K562 (cell line): ENCODE measurements around the gene TAF4. TPM values are rescaled to one million over a fixed set of nuclear protein-coding genes. Genes with fewer than 3 reads are reported as not detected.

Source experiments
- ATAC-seq: fragments of 200-7000 bp; cut with Tn5 transposase; 3 replicates; pipeline ENCODE4 v1.9.1; 2020; ENCODE audit warnings: moderate library complexity
- BruUV-seq: library from RNA; stranded (reverse); fragments of 400-500 nt; replicated peaks from 2 replicates; lab custom pipeline; 2021; lab: Mats Ljungman, UMichigan
- CTCF ChIA-PET: fragments of 300-600 bp; formaldehyde crosslinking; extraction: SDS; loops from one replicate; lab custom pipeline; 2021; ENCODE audit warnings: low intra/inter-chr PET ratio; lab: Yijun Ruan, JAX
- POLR2A ChIA-PET: fragments of 300-600, 350-650 bp; sonication (Branson Sonifier 250); formaldehyde crosslinking; extraction: SDS; loops from one replicate; lab custom pipeline; 2021; ENCODE audit warnings: antibody characterized with exemption, inconsistent platforms; lab: Yijun Ruan, JAX
- DNase-seq, 4 experiments: peaks; one replicate each; pipeline versions ENCODE4 v3.0.0 to v3.0.0-alpha.2; 2011 to 2018; ENCODE audit warnings: low spot score in 3 of 4, mixed read lengths in 3 of 4; ENCODE audit errors: extremely low read depth in 1 of 4
- FAIRE-seq: peaks from 2 replicates; lab custom pipeline; 2011; peaks lifted over from hg19 to GRCh38; lab: Jason Lieb, UNC
- H2AFZ ChIP-seq: 2 replicates; pipeline ENCODE4 v1.6.0; 2011; ENCODE audit warnings: low read depth, low read length, control low read depth, inconsistent platforms
- H3K27ac ChIP-seq: fragments of 200-600 bp; 3 replicates; pipeline ENCODE4 v1.8.0; 2011; ENCODE audit warnings: low read depth, mild to moderate bottlenecking, control low read depth, inconsistent platforms, low read length, moderate library complexity, mixed read lengths; ENCODE audit errors: extremely low read depth
- H3K27me3 ChIP-seq, 2 experiments: fragments of 300-600 bp in 1 of 2; 2 replicates in 1 of 2; 3 replicates in 1 of 2; pipeline versions ENCODE4 v1.6.0 to v1.8.0; 2011; ENCODE audit warnings: inconsistent platforms in 2 of 2, low read length in 2 of 2, mild to moderate bottlenecking in 1 of 2, mixed read lengths in 1 of 2, moderate library complexity in 1 of 2; ENCODE audit not compliant: control insufficient read depth in 2 of 2, insufficient read depth in 2 of 2
- H3K36me3 ChIP-seq: fragments of 300-600 bp; 3 replicates; pipeline ENCODE4 v1.8.0; 2011; ENCODE audit warnings: mild to moderate bottlenecking, low read length, inconsistent platforms; ENCODE audit not compliant: control insufficient read depth, insufficient read depth
- H3K4me1 ChIP-seq, 2 experiments: fragments of 200-600 bp in 1 of 2; replicated peaks in 1 of 2; 2 replicates in 1 of 2; 3 replicates in 1 of 2; pipeline versions ENCODE4 v1.5.1 to v1.8.0; 2011; ENCODE audit warnings: inconsistent platforms in 2 of 2, low read length in 2 of 2, mild to moderate bottlenecking in 1 of 2, mixed read lengths in 1 of 2, moderate library complexity in 1 of 2; ENCODE audit not compliant: control insufficient read depth in 2 of 2, insufficient read depth in 2 of 2
- H3K4me2 ChIP-seq: 2 replicates; pipeline ENCODE4 v1.6.1; 2011; ENCODE audit warnings: low read length, control low read depth, inconsistent platforms, mixed read lengths; ENCODE audit not compliant: insufficient read depth
- H3K4me3 ChIP-seq: fragments of 200-600 bp; sonication (generic), shearing (Covaris generic); 2 replicates; pipeline ENCODE4 v1.5.1; 2016; ENCODE audit warnings: control low read depth, inconsistent platforms
- H3K79me2 ChIP-seq: fragments of 200-600 bp; 3 replicates; pipeline ENCODE4 v1.8.0; 2011; ENCODE audit warnings: low read length, inconsistent platforms; ENCODE audit not compliant: control insufficient read depth, insufficient read depth
- H3K9ac ChIP-seq, 2 experiments: 2 replicates each; pipeline versions ENCODE4 v1.6.0 to v1.6.1; 2011; ENCODE audit warnings: low read depth in 2 of 2, low read length in 2 of 2, control low read depth in 1 of 2, inconsistent platforms in 1 of 2, mild to moderate bottlenecking in 1 of 2, mixed read lengths in 1 of 2; ENCODE audit not compliant: insufficient read depth in 1 of 2
- H3K9me1 ChIP-seq: one replicate; pipeline ENCODE4 v1.6.0; 2011; ENCODE audit warnings: inconsistent platforms, mild to moderate bottlenecking, low read length, moderate library complexity; ENCODE audit not compliant: control insufficient read depth, insufficient read depth
- H3K9me3 ChIP-seq: replicated peaks from 2 replicates; pipeline ENCODE4 v1.5.1; 2011; ENCODE audit warnings: low read depth, low read length, inconsistent platforms; ENCODE audit not compliant: control insufficient read depth, insufficient read depth
- H4K20me1 ChIP-seq: replicated peaks from 2 replicates; pipeline ENCODE4 v1.6.1; 2011; ENCODE audit warnings: low read length, inconsistent platforms, mixed read lengths; ENCODE audit not compliant: control insufficient read depth, insufficient read depth
- CBFA2T2 ChIP-seq: fragments of 450-650 bp; conservative IDR thresholded peaks from 2 replicates; pipeline ENCODE4 v1.6.1; 2017; ENCODE audit warnings: mild to moderate bottlenecking
- CREM ChIP-seq: IDR thresholded peaks from 2 replicates; pipeline ENCODE4 v1.6.1; 2014; ENCODE audit warnings: antibody characterized with exemption, low read depth
- GATAD2B ChIP-seq: fragments of 450-650 bp; IDR thresholded peaks from 2 replicates; pipeline ENCODE4 v1.6.1; 2017; ENCODE audit warnings: mild to moderate bottlenecking, borderline replicate concordance
- HDAC6 ChIP-seq: IDR thresholded peaks from 2 replicates; pipeline ENCODE4 v1.6.1; 2012; ENCODE audit warnings: low read depth, mild to moderate bottlenecking, control low read depth, inconsistent platforms, low read length, moderate library complexity
- JUN ChIP-seq, 2 experiments: sonication (generic) in 1 of 2; formaldehyde crosslinking in 1 of 2; IDR thresholded peaks; 2 replicates each; pipeline versions ENCODE4 v1.6.1 to v1.8.0; 2012 to 2022; ENCODE audit warnings: borderline replicate concordance in 2 of 2, mild to moderate bottlenecking in 2 of 2, improper control_type of control experiment in 1 of 2, low read depth in 1 of 2, low read length in 1 of 2, missing genetic modification reagents in 1 of 2
- MEIS2 ChIP-seq: fragments of 450-650 bp; IDR thresholded peaks from 2 replicates; pipeline ENCODE4 v1.6.1; 2014; ENCODE audit warnings: mild to moderate bottlenecking; ENCODE audit not compliant: partially characterized antibody
- NELFE ChIP-seq: IDR thresholded peaks from 2 replicates; pipeline ENCODE4 v1.6.1; 2011; ENCODE audit warnings: mild to moderate bottlenecking; ENCODE audit not compliant: insufficient read depth, insufficient read length
- NR2C2 ChIP-seq, 2 experiments: fragments of 200-800 bp in 1 of 2; sonication (Bioruptor generic) in 1 of 2; sonication (generic) in 1 of 2; formaldehyde crosslinking in 1 of 2; IDR thresholded peaks; 2 replicates each; pipeline versions ENCODE4 v1.6.1 to v1.8.0; 2016 to 2022; ENCODE audit warnings: mild to moderate bottlenecking in 1 of 2, missing compliant biosample characterization in 1 of 2, missing genetic modification characterization in 1 of 2, missing genetic modification reagents in 1 of 2
- PHF21A ChIP-seq: fragments of 450-650 bp; IDR thresholded peaks from 2 replicates; pipeline ENCODE4 v1.6.1; 2017; ENCODE audit warnings: low read depth, borderline replicate concordance
- SIX5 ChIP-seq, 2 experiments: IDR thresholded peaks; 2 replicates each; pipeline ENCODE4 v1.6.1; 2011; ENCODE audit warnings: low read length in 2 of 2, borderline replicate concordance in 1 of 2, low read depth in 1 of 2, mild to moderate bottlenecking in 1 of 2, moderate library complexity in 1 of 2; ENCODE audit not compliant: insufficient read depth in 1 of 2
- SP2 ChIP-seq: IDR thresholded peaks from 2 replicates; pipeline ENCODE4 v1.6.1; 2011; ENCODE audit warnings: mild to moderate bottlenecking, low read depth, low read length, moderate library complexity; ENCODE audit not compliant: poor library complexity, severe bottlenecking; ENCODE audit errors: extremely low read depth
- ZNF23 ChIP-seq: fragments of 250-450 bp; sonication (Bioruptor Pico); IDR thresholded peaks from 2 replicates; pipeline ENCODE4 v1.4.0; 2020; ENCODE audit warnings: mild to moderate bottlenecking
- ZNF263 ChIP-seq: sonication (generic); formaldehyde crosslinking; IDR thresholded peaks from 2 replicates; pipeline ENCODE4 v1.8.0; 2022; ENCODE audit warnings: mild to moderate bottlenecking, missing genetic modification reagents, borderline replicate concordance
- ZNF3 ChIP-seq: fragments of 250-450 bp; sonication (Bioruptor Pico); IDR thresholded peaks from 2 replicates; pipeline ENCODE4 v1.5.0; 2021; ENCODE audit warnings: mild to moderate bottlenecking, moderate library complexity
- WGBS: fragments of 100-300 bp; shearing (Covaris generic); methylation state at CpG from one replicate; pipeline ENCODE4 v1.1.6; 2016; ENCODE audit warnings: low coverage, mixed read lengths; ENCODE audit not compliant: insufficient coverage; ENCODE audit errors: missing lambda C conversion rate; 5-methylcytosine and 5-hydroxymethylcytosine counted together
- in situ Hi-C: fragments of 300-500 bp; cut with MboI; formaldehyde crosslinking; loops from 4 replicates; pipeline ENCODE4 v1.15.0; 2018; ENCODE audit warnings: inconsistent platforms, mixed read lengths
- intact Hi-C: fragments of 100-400 bp; cut with micrococcal nuclease; formaldehyde crosslinking; loops from 2 replicates; pipeline ENCODE4 v1.14.2; 2022
- polyA plus RNA-seq, 8 experiments: library from polyadenylated mRNA; depleted of rRNA in 4 of 8; stranded (reverse) in 5 of 8; unstranded in 3 of 8; fragments of >200 nt; fragmentation: Nextera tagmentation in 2 of 8; fragmentation: Illumina TruSeq in 1 of 8; extraction: Ambion mirVana in 2 of 8; extraction: Trizol in 1 of 8; gene quantifications; 2 replicates each; pipeline versions ENCODE4 v1.2.1 to v1.2.3, GENCODE V29; 2011 to 2014; ENCODE audit warnings: inconsistent platforms in 1 of 8, missing spikeins in 1 of 8
- total RNA-seq, 7 experiments: library from RNA; depleted of rRNA in 6 of 7; stranded (reverse); fragments of >200 nt in 6 of 7; fragmentation: Illumina TruSeq in 2 of 7; extraction: Trizol in 2 of 7; gene quantifications; 2 replicates each; pipeline versions ENCODE4 v1.2.1 to v1.2.3, GENCODE V29; 2011 to 2021; ENCODE audit warnings: low replicate concordance in 1 of 7
- TF ChIP-seq, protein P1 (sequence below): fragments of 450-650 bp; IDR thresholded peaks from 2 replicates; pipeline ENCODE4 v1.6.1; 2016; ENCODE audit warnings: low read depth, mild to moderate bottlenecking, moderate library complexity

TAF4 gene
- total and polyA plus RNA-seq, 9 of the 15 experiments (the other 6 are each of a cell fraction or from before 2014, with no cell fraction given), result 0.44 to 28.3 (median 5.6) TPM

DNA sequence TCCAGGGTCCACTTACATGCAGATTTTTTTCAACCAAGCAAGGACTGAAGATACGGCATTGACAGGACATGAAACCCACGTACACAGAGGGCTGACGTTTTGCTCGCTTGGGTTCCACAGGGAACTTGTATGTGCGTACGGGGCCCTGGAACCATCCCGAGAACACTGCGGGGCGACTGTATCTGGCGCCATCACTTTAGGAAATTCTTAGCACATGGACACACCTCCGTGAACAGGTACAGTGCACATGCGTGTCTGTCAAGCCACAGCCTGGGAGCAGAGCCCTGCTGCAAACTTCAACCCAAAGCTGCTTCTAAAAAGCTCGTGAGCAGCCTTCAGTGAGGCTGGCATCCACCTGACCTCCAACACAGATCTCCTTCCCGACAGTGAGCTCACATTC is 37.3 kb downstream of the TAF4 start (continued):
- TF ChIP-seq HDAC6, result no peak
- TF ChIP-seq SP2, result no peak
- no peak for TF ChIP-seq ZNF3 (CRISPR knock-in tag)
- TF ChIP-seq ZNF263 (CRISPR knock-in tag), result no peak
- no peak for TF ChIP-seq ZNF23 (CRISPR knock-in tag)
- TF ChIP-seq SIX5 (IDR thresholded peaks at IDR 0.05; ENCODE audit: borderline replicate concordance in 1 of 2, insufficient read depth in 1 of 2, low read depth in 1 of 2, low read length in 2 of 2), result no peak
- TF ChIP-seq CBFA2T2, result no peak
- TF ChIP-seq JUN (IDR thresholded peaks at IDR 0.05; ENCODE audit: borderline replicate concordance, low read depth, low read length), result no peak
- no peak for TF ChIP-seq JUN (CRISPR knock-in tag; IDR thresholded peaks at IDR 0.05; ENCODE audit: borderline replicate concordance)
- no peak for TF ChIP-seq MEIS2
- no peak for TF ChIP-seq GATAD2B
- TF ChIP-seq, all 486 proteins: peak for 0

DNA sequence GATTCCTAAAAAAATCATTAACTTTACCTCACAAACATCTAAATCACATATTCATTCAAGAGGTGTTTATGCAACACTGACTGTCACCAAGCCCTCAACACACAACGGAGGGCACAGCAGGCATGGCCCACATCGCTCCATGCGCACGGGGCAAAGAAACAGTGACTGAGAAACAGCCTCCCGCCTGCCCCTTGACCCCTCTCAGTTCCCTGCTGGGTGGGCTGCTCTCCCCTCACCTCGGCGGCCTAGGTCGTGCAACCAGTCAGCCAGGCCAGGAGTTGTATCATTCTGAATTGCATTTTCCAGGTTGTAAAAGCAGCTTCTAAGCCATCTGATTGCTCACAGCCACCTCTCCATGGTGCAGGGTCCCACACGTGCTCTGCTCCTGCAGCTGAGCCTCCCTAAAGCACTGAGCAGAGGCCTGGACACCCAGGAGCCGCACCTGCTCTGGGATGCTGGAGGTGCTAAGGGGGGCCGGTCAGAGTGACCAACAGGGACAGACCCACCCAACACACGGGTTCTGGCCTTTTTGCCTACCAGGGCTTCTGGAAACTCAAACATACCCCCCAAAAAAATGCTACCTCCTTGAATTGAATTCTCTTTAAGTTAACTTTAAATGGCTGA is 37.9 kb downstream of the TAF4 start:
- in situ Hi-C loops (no loop called here), intact Hi-C loops (loop anchor here (5.0 kb wide), 3 partner anchors 34 to 114 kb away; partner anchors contain the start of genes LSM14B, PSMA7 and SS18L1)
- peaks cover 6% of the 10 kb centered on the region; the same call in 1 of the 2 replicates for H4K20me1 ChIP-seq
- H3K9ac ChIP-seq, result peak overlapping the region in 1 of 2 experiments; percentile 23; a peak in 1 of 4 replicates
- peaks cover 95% of the 10 kb centered on the region for H3K79me2 ChIP-seq
- H3K9me3 ChIP-seq, result no peaks in the 10 kb centered on the region
- H3K4me1 ChIP-seq, result peaks cover 32 to 52% of the 10 kb centered on the region in 2 experiments
- H3K4me2 ChIP-seq, result no peak overlapping the region
- H3K27ac ChIP-seq, result no peak overlapping the region
- H3K27me3 ChIP-seq, result no peaks in the 10 kb centered on the region
- H3K4me3 ChIP-seq, result no peak overlapping the region
- CTCF ChIA-PET, result no interaction called here
- H2AFZ ChIP-seq, result no peak overlapping the region
- H3K36me3 ChIP-seq, result peaks cover 6% of the 10 kb centered on the region; the same call in 2 of the 3 replicates
- no TSS peak for BruUV-seq
- POLR2A ChIA-PET, result no interaction called here
- DNase-seq (no peak), ATAC-seq (no peak), FAIRE-seq (no peak)
- H3K9me1 ChIP-seq, result peaks cover 2% of the 10 kb centered on the region
- TF ChIP-seq NR2C2 (CRISPR knock-in tag; IDR thresholded peaks at IDR 0.05) (no peak), NR2C2 (tag; IDR thresholded peaks at IDR 0.05) (no peak), NELFE (no peak), CREM (no peak), PHF21A (no peak)
- TF ChIP-seq, protein P1, sequence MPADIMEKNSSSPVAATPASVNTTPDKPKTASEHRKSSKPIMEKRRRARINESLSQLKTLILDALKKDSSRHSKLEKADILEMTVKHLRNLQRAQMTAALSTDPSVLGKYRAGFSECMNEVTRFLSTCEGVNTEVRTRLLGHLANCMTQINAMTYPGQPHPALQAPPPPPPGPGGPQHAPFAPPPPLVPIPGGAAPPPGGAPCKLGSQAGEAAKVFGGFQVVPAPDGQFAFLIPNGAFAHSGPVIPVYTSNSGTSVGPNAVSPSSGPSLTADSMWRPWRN, result no peak
- TF ChIP-seq, all 486 proteins: peak for 0
- WGBS, result 87% methylated on average over 12 of the region's 12 CpGs
